Hepatocyte (in vitro differentiated cells): ENCODE data around the gene TBL3.

Experiments used
- CTCF ChIP-seq: fragments of 200-600 bp; sonication (generic); IDR thresholded peaks from 2 replicates; pipeline ENCODE4 v1.5.1; 2016; ENCODE audit warnings: antibody characterized with exemption, mild to moderate bottlenecking; ENCODE audit not compliant: poor library complexity
- EZH2 ChIP-seq: fragments of 200-600 bp; sonication (generic); IDR thresholded peaks from 2 replicates; pipeline ENCODE4 v1.6.1; 2016; ENCODE audit warnings: antibody characterized with exemption, mild to moderate bottlenecking, borderline replicate concordance

- TF ChIP-seq CTCF (no peak), EZH2 (no peak)
Measured at GRCh38 chr16:1987198-1987597, 15.3 kb downstream of the TBL3 start.
